ENCODE results near the gene COQ10A. TPM values are rescaled to one million over a fixed set of nuclear protein-coding genes. Genes with fewer than 3 reads are reported as not detected.

Gene COQ10A
- total and polyA plus RNA-seq, 2 of the 13 experiments (the other 11 are each of a cell fraction or from before 2014, with no cell fraction given), result 21.0 to 37.3 TPM

- TF ChIP-seq HHEX (CRISPR knock-in tag; IDR thresholded peaks at IDR 0.05), result no peak
- TF ChIP-seq PRDM10 (CRISPR knock-in tag; IDR thresholded peaks at IDR 0.05; ENCODE audit: low read depth), result peak; percentile 56; the same call in 1 of the 2 replicates
- peak; percentile 65; the same call in 1 of the 2 replicates for TF ChIP-seq ZSCAN22 (CRISPR knock-in tag; IDR thresholded peaks at IDR 0.05)
- TF ChIP-seq GPN1 (CRISPR knock-in tag; IDR thresholded peaks at IDR 0.05; ENCODE audit: borderline replicate concordance), result no peak
- TF ChIP-seq ZSCAN31 (CRISPR knock-in tag; IDR thresholded peaks at IDR 0.05; ENCODE audit: low read depth), result peak; percentile 51; the same call in 1 of the 2 replicates
- TF ChIP-seq ZNF563 (CRISPR knock-in tag; IDR thresholded peaks at IDR 0.05), result no peak; the same call in 1 of the 2 replicates
- no peak for TF ChIP-seq TOPORS (CRISPR knock-in tag; IDR thresholded peaks at IDR 0.05)
- no peak for TF ChIP-seq STAT5B (CRISPR knock-in tag; IDR thresholded peaks at IDR 0.05)
- TF ChIP-seq ZSCAN12 (CRISPR knock-in tag; IDR thresholded peaks at IDR 0.05), result no peak
- no peak for TF ChIP-seq ZNF20 (CRISPR knock-in tag; IDR thresholded peaks at IDR 0.05)
- TF ChIP-seq BHLHE40 (IDR thresholded peaks at IDR 0.05; ENCODE audit: low read length), result no peak
- peak; percentile 71 for TF ChIP-seq DR1 (CRISPR knock-in tag; IDR thresholded peaks at IDR 0.05)
- no peak for TF ChIP-seq SCMH1 (CRISPR knock-in tag; IDR thresholded peaks at IDR 0.05; ENCODE audit: borderline replicate concordance)
- TF ChIP-seq FIP1L1 (IDR thresholded peaks at IDR 0.05; ENCODE audit: borderline replicate concordance, insufficient read depth, low read depth, low read length), result no peak
- TF ChIP-seq PAWR (CRISPR knock-in tag; IDR thresholded peaks at IDR 0.05; ENCODE audit: borderline replicate concordance), result no peak
- TF ChIP-seq HES4 (CRISPR knock-in tag; IDR thresholded peaks at IDR 0.05; ENCODE audit: borderline replicate concordance), result no peak
- TF ChIP-seq MXD3 (CRISPR knock-in tag; IDR thresholded peaks at IDR 0.05), result 0 out of 2 replicates have a peak, but pooled peaks have one; percentile 50
- TF ChIP-seq IRF1 (CRISPR knock-in tag; IDR thresholded peaks at IDR 0.05; ENCODE audit: low read depth), result no peak; the same call in 1 of the 2 replicates
- no peak for TF ChIP-seq SOX5 (CRISPR knock-in tag; IDR thresholded peaks at IDR 0.05; ENCODE audit: borderline replicate concordance)
- TF ChIP-seq SIX1 (CRISPR knock-in tag; IDR thresholded peaks at IDR 0.05; ENCODE audit: borderline replicate concordance), result no peak
- TF ChIP-seq NPAS2 (CRISPR knock-in tag; IDR thresholded peaks at IDR 0.05; ENCODE audit: borderline replicate concordance), result no peak
- no peak for TF ChIP-seq MED13 (CRISPR knock-in tag; IDR thresholded peaks at IDR 0.05)
- peak; percentile 61 for TF ChIP-seq POLR2AphosphoS5 (IDR thresholded peaks at IDR 0.05; ENCODE audit: low read depth, low read length)
- TF ChIP-seq ZNF800 (CRISPR knock-in tag; IDR thresholded peaks at IDR 0.05), result no peak
Measured at GRCh38 chr12:56299853-56300643, 33.3 kb downstream of the COQ10A start, which contains the start of gene CS (continued).

Data from HepG2 (cell line).